ENCODE measurements around the gene MEFV. TPM values are rescaled to one million over a fixed set of nuclear protein-coding genes. Genes with fewer than 3 reads are reported as not detected.

Gene MEFV
- total and polyA plus RNA-seq, 2 of the 13 experiments (the other 11 are each of a cell fraction or from before 2014, with no cell fraction given) = 0.22 TPM; not detected in 1

GRCh38 chr16:3274490-3274889 lies 18.1 kb upstream of the MEFV start (continued):
- TF ChIP-seq ZNF142 (CRISPR knock-in tag; IDR thresholded peaks at IDR 0.05) (0 out of 2 replicates have a peak, but pooled peaks have one; percentile 32), ZNF251 (CRISPR knock-in tag; IDR thresholded peaks at IDR 0.05) (no peak), LCORL (IDR thresholded peaks at IDR 0.05) (no peak), LCORL (CRISPR knock-in tag; IDR thresholded peaks at IDR 0.05) (peak; percentile 30; the same call in 1 of the 2 replicates), POLR2AphosphoS5 (IDR thresholded peaks at IDR 0.05; ENCODE audit: low read depth, low read length) (peak; percentile 93), TSC22D2 (CRISPR knock-in tag; IDR thresholded peaks at IDR 0.05; ENCODE audit: borderline replicate concordance) (peak; percentile 22; the same call in 1 of the 2 replicates), HMG20B (CRISPR knock-in tag; conservative IDR thresholded peaks at IDR 0.05) (peak; percentile 91; the same call in 1 of the 2 replicates), PPARG (CRISPR knock-in tag; conservative IDR thresholded peaks at IDR 0.05) (0 out of 2 replicates have a peak, but pooled peaks have one; percentile 10), HNF1B (CRISPR knock-in tag; IDR thresholded peaks at IDR 0.05) (peak; percentile 26; the same call in 1 of the 2 replicates), SOX5 (CRISPR knock-in tag; IDR thresholded peaks at IDR 0.05; ENCODE audit: borderline replicate concordance) (peak; percentile 15; the same call in 1 of the 2 replicates), ETS1 (CRISPR knock-in tag; IDR thresholded peaks at IDR 0.05) (no peak), RARA (CRISPR knock-in tag; IDR thresholded peaks at IDR 0.05) (no peak), BRF2 (CRISPR knock-in tag; IDR thresholded peaks at IDR 0.05) (no peak), ZNF546 (CRISPR knock-in tag; conservative IDR thresholded peaks at IDR 0.05) (no peak), NR2C2 (CRISPR knock-in tag; IDR thresholded peaks at IDR 0.05; ENCODE audit: borderline replicate concordance) (0 out of 2 replicates have a peak, but pooled peaks have one; percentile 15), KLF9 (CRISPR knock-in tag; IDR thresholded peaks at IDR 0.05; ENCODE audit: low read depth) (0 out of 2 replicates have a peak, but pooled peaks have one; percentile 22), ZNF691 (CRISPR knock-in tag; IDR thresholded peaks at IDR 0.05; ENCODE audit: borderline replicate concordance, low read depth) (no peak), GFI1 (CRISPR knock-in tag; IDR thresholded peaks at IDR 0.05; ENCODE audit: borderline replicate concordance) (peak; percentile 98)
